Suprapubic skin (tissue), 3 donors: ENCODE data around the gene RNASE2.

Experiments
- CTCF ChIP-seq, 2 donors: fragments of 200-600 bp in 1 of 2; fragments of 450-650 bp in 1 of 2; sonication (generic) in 1 of 2; IDR thresholded peaks; one replicate each; pipeline ENCODE4 v1.5.1; 2016 to 2019; ENCODE audit warnings: antibody characterized with exemption in 2 of 2, mild to moderate bottlenecking in 1 of 2, moderate library complexity in 1 of 2
- POLR2A ChIP-seq, 2 donors: fragments of 450-650 bp; IDR thresholded peaks; one replicate each; pipeline ENCODE4 v1.6.1; 2017; ENCODE audit warnings: antibody characterized with exemption in 2 of 2, mild to moderate bottlenecking in 2 of 2, moderate library complexity in 2 of 2

- TF ChIP-seq CTCF (IDR thresholded peaks at IDR 0.05) = no peak
- TF ChIP-seq POLR2A (IDR thresholded peaks at IDR 0.05) = no peak
Observed at GRCh38 chr14:20976291-20976690, 21.0 kb downstream of the RNASE2 start.
